ENCODE results near the gene MYO18B.

GRCh38 chr22:25765801-25766200, 23.8 kb downstream of the MYO18B start:
- TF ChIP-seq POLR2AphosphoS5 (IDR thresholded peaks at IDR 0.05; ENCODE audit: low read depth, low read length) (no peak), PAX5 (IDR thresholded peaks at IDR 0.05; ENCODE audit: insufficient read depth, low read length, severe bottlenecking) (no peak), POLR2A (IDR thresholded peaks at IDR 0.05; ENCODE audit: low read depth, low read length) (no peak)
